NOMO-1 treated with DMSO at 0.1 percent for 48 hours (cell line): ENCODE data around the gene TUBA1A.
"Not testable (repeated sequence)": the region's sequence is repeated elsewhere in the genome, so short reads cannot be mapped to it uniquely, and the experiment has no call there.

ENCODE experiments used
- DNase-seq: peaks from one replicate; lab custom pipeline; 2025; ENCODE audit not compliant: unreplicated experiment; lab: John Stamatoyannopoulos, UW

Gene TUBA1A

DNA sequence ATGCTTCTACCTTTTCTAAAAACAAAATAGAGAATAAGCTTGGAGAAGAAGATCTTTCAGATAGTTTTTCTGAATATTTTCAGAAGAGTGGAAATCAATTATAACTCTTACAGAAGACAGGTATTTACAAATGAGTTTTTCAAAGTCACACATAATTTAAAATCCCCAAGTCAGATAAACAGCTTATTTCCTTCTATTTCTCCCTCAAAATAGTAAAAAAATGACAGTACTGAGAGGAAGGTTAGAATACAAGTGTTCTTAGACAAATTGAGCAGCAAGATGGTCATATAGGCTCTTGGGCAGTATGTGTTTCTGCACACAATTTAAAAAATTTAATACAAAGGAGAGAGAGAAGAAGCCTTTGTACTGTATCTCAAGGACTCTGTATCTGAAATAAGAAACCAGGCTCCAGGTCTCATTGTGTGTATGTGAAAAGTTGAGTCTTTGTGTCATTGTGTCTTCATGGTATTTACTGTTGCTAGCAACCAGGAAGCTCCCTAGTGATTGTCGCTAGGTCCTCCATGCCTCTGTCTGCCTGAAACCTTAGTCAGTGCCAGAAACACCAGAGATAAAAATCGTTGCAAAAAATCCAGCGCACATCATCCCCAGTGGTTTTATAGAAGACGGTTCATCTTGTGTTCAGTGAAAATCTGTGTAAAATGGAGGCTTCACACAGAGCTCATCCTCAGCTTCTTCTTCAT is 12.9 kb upstream of the TUBA1A start:
- DNase-seq = peak; percentile 49

DNA sequence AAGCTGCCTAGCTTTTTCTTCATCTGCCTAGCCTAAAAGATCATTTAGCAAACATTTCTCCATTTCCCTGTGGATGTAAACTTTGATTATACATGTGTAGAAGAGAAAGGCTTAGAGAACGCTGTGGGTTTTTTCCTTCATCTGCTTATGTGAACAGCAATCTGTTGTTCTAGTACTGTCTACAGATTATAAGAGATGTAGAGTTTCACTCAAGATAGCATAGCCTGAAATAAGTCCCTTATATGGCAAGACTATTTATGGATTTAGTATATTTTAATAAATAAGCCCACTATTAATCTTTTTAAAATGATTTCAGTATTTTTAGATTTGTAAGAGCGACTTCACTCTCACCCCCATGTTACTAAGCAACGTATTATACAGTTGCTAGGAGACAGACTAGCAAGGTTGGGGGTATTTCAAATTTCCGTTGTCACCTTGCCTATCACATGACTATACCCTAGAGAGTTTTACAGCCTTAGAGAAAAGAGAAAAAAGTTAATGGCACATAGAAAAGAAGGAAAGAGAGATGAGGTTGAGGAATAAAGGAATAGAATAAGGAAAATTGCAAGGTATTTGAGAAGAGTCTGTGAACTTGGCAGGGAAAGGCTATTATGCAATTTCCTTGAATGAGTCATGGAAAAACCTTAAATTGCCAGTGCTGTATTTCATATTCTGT is 12.2 kb upstream of the TUBA1A start:
- DNase-seq = peak; percentile 85

GRCh38 chr12:49198431-49199155 is 9.7 kb upstream of the TUBA1A start:
- DNase-seq = no peak

DNA sequence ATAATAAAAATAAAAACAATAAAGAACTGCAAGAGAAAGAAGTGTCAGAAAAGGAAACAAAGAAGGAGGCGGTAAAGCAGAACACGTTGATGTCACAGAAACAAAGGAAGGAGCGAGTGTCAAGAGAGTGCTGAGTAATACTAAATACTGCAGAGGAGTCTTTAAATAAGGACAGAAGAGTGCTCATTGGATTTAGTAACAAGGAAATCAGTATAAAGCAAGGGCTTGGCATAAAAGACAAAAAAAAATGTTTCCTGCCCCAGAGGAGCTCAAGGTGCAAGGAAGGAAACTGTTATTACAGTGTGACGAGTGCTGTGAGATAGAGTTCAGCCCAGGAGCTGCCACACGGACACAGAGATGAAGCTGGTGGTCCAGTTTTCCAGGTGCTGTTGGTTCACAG is 8.4 kb upstream of the TUBA1A start:
- DNase-seq = peak; percentile 35

DNA sequence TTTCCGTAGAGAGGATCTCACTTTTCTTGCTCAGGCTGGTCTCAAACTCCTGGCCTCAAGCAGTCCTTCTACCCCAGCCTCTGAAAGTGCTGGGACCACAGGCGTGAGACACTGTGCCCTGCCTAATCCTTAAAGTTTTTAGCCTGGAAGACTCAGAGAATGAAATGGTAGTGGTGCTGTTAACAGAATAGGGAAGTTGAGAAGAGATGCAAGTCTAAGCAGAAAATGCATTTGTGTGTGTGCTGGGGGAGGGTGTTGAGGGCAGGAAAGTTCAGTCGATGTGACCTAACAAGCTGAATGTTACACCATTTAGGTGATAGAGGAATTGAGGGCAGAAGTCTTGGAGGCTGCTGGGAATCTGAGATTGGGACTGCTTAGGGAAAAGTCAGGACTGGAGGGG is 6.9 kb upstream of the TUBA1A start:
- peak; percentile 68 for DNase-seq

DNA sequence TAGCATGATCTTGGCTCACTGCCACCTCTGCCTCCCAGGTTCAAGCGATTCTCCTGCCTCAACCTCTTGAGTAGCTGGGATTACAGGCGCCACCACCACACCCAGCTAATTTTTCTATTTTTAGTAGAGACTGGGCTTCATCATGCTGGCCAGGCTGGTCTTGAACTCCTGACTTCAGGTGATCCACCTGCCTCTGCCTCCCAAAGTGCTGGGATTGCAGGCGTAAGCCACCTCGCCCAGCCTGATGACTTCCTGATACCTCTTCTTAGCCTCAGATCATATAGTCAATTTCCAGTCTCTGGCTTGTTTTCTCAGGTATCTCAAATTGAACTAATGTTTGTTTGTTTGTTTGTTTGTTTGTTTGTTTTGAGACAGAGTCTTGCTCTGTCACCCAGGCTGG is 4.9 kb upstream of the TUBA1A start:
- not testable (repeated sequence) for DNase-seq

GRCh38 chr12:49191498-49191897 is 2.6 kb upstream of the TUBA1A start:
- DNase-seq = not testable (repeated sequence)

DNA sequence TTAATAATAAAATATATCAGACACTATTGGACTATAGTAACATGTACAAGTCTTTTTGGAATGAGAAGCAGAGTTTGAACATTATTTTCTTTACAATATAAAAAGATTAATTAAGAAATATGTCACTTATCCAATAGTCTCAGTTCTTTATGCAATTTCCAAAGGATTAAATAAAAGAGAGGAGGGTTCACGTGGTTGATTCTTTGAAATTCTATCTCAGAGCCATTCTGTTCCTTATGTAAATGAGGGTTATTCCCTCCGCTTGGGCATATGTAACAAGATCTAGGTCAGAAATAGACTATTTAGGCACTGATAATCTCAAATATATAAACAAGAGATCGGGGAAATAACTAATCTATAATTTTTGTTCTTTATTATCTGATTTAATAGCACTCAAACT is 2.1 kb upstream of the TUBA1A start:
- DNase-seq = no peak

DNA sequence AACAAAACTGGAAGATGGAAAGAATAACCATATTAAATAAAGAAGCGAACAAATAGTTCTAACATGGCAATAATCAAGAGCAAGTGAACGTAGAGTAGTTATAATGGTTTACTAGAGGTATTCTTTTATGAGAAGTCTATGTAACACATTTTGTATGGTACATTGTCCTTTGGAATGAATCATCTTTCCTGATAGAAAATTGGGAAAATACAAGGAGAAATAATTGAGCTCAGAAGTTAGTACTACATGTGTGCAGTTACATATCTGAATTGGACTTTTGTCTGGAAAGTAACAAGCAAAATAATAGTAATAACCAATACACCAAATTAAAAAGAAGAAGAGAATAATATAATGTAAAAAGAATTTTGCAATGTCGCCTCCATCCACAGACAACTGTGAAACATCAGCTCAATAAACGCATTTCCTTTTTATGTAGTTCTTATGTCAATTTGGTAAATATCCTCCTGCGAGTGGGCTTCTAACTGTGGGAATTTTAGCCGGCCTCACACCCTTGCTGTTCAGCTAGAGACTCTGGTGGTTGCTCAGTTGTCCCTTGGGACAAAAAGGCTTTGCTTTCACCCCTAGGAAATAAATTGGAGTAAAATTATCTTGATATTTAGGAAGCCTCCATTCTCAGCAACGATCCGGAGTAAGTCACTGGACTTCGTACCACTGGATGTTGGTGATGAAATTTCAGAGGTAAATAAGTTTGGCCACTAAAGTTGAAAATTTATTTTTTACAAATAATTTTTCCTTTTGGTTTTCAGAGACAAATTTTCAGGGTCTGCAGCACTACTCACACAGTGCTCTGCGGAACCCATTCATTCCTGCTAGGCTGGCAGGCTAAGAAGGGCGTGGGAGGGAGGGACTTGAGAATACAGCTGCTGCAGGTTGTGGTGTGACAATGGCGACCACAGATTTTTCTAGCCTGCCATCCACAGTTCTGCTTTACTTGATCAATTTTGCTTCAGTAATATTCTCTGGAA is 1.1 kb upstream of the TUBA1A start:
- no peak for DNase-seq

DNA sequence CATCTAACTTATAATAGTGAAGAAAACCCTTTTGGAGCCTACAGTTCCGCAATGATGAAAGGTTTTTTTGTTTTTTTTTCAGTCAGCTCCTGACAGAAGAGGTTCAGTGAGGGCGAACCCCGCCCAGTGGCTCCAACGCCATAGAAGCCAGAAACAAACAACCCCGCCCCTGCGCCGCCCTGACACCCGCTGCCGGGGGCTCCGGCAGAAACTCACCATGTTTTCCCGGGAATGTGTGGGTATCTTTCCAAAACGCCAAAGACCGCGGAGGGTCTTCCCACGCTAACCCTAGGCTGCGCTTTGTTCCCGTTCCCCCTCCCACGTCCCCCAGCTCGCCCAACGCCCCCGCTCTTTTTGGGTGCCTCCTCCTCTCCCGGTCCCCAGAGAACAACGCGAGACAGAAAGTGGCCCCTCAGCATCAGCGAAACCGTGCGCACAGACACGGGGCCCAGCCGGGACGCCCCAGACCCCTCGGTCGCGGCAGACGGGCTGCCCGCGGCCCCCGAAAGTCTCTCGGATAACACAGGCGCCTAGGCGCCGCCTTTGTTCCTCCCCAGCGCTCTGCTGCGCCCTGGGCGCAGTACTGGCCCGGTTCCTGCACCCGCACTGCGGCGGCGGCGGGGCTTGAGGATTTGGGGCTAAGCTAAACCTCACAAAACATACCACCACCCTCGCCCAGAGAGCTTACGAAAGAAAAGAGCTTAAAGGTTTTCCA is 522 bp downstream of the TUBA1A start:
- peak; percentile 69 for DNase-seq

DNA sequence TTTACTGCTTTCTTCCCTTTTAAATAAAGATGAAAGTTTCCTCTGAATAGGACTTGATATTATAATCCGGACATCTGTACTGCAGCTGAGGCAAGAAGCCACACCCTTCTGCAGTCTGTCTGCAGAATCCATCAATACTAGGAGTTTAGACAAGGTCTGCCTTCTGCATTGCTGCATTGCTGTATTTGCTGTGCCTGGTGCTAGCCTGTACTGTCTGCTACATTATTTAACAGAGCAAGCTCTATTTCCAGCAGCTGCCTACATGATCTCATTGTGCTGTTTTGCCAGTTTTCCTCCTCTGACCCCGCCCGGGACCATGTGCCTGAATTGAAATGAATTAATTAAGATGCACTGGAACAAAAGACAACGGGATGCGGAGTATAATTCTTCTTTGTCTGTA is 1.7 kb downstream of the TUBA1A start:
- DNase-seq = no peak

DNA sequence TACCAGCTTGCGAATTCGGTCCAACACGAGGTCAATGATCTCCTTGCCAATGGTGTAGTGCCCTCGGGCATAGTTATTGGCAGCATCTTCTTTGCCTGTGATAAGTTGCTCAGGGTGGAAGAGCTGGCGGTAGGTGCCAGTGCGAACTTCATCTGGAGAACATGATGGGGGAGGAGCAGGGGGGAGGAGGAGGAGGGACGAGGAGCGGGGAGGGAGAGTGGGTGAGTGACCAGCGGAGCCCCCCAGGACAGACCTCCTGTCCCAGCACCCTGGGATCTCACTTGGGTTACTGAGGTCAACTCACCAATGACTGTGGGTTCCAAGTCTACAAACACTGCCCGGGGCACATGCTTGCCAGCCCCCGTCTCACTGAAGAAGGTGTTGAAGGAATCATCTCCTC is 2.6 kb downstream of the TUBA1A start:
- DNase-seq = not testable (repeated sequence)

- DNase-seq = not testable (repeated sequence)
These were observed 4.2 kb downstream of the TUBA1A start for GRCh38 chr12:49184697-49185096.

GRCh38 chr12:49183214-49183950 is 5.5 kb downstream of the TUBA1A start:
- not testable (repeated sequence) for DNase-seq

DNA sequence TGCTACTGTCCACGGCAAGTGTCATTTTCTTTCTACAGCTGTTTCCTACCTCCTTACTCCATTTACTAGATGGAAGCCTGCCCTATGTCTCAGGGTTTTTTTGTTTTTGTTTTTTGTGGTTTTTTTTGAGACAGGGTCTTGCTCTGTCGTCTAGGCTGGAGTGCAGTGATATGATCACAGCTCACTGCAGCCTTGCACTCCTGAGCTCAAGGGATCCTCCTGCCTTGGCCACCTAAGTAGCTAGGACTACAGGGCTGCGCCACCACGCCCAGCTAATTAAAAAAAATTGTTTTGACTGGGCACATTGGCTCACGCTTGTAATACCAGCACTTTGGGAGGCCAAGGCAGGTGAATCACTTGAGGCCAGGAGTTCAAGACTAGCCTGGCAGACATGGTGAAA is 14.7 kb downstream of the TUBA1A start:
- no peak for DNase-seq

GRCh38 chr12:49170924-49171323 is 18.0 kb downstream of the TUBA1A start:
- no peak for DNase-seq

GRCh38 chr12:49165114-49165513 is 23.8 kb downstream of the TUBA1A start:
- DNase-seq = no peak

DNA sequence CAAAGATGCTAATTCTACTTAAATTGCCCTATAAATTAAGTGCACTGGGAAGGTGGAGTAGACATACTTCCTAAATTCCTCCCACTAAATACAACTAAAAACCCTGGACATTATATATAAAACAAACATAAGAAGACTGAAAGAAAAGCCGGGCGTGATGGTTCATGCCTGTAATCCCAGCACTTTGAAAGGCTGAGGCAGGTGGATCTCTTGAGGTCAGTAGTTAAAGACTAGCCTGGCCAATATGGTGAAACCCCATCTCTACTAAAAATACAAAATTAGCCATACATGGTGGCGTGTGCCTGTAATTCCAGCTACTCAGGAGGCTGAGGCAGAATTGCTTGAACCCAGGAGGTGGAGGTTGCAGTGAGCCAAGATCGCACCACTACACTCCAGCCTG is 27.0 kb downstream of the TUBA1A start:
- not testable (repeated sequence) for DNase-seq

- DNase-seq = peak; percentile 86
These were observed 27.6 kb downstream of the TUBA1A start for GRCh38 chr12:49161092-49161795.
